IMR-90 (cell line): ENCODE data around the gene SERPINA1. TPM values are rescaled to one million over a fixed set of nuclear protein-coding genes. Genes with fewer than 3 reads are reported as not detected.

Experiments used
- ATAC-seq: fragments of 200-7000 bp; cut with Tn5 transposase; 2 replicates; pipeline ENCODE4 v1.9.1; 2020; ENCODE audit warnings: low read depth, mild to moderate bottlenecking, moderate library complexity
- BruUV-seq: library from RNA; stranded (reverse); fragments of 400-500 nt; replicated peaks from 2 replicates; lab custom pipeline; 2021; lab: Mats Ljungman, UMichigan
- CTCF ChIA-PET: fragments of 300-600 bp; formaldehyde crosslinking; extraction: SDS; loops from one replicate; lab custom pipeline; 2021; ENCODE audit warnings: antibody characterized with exemption; lab: Yijun Ruan, JAX
- POLR2A ChIA-PET: fragments of 300-600 bp; sonication (Branson Sonifier 250); formaldehyde crosslinking; loops from one replicate; lab custom pipeline; 2022; ENCODE audit warnings: antibody characterized with exemption; ENCODE audit not compliant: unreplicated experiment; lab: Charles Lee
- DNase-seq: peaks from one replicate; pipeline ENCODE4 v3.0.0; 2013
- H2AFZ ChIP-seq: replicated peaks from 2 replicates; pipeline ENCODE3; 2013; ENCODE audit warnings: low read length, mild to moderate bottlenecking; ENCODE audit not compliant: poor library complexity
- H2AK5ac ChIP-seq: 2 replicates; pipeline ENCODE4 v1.6.1; 2013; ENCODE audit warnings: low read depth, low read length, inconsistent platforms
- H2AK9ac ChIP-seq: replicated peaks from 2 replicates; pipeline ENCODE3; 2013; ENCODE audit warnings: mild to moderate bottlenecking, low read depth, low read length, moderate library complexity; ENCODE audit not compliant: poor library complexity
- H2BK120ac ChIP-seq: 2 replicates; pipeline ENCODE4 v1.6.1; 2013; ENCODE audit warnings: low read depth, low read length, inconsistent platforms
- H2BK15ac ChIP-seq: 3 replicates; pipeline ENCODE4 v1.6.1; 2013; ENCODE audit warnings: low read depth, low read length, inconsistent platforms
- H2BK20ac ChIP-seq: 2 replicates; pipeline ENCODE4 v1.6.1; 2013; ENCODE audit warnings: low read depth, mild to moderate bottlenecking, inconsistent platforms, low read length, moderate library complexity
- H2BK5ac ChIP-seq: 2 replicates; pipeline ENCODE4 v1.6.1; 2013; ENCODE audit warnings: mild to moderate bottlenecking, low read depth, low read length, inconsistent platforms; ENCODE audit not compliant: poor library complexity, severe bottlenecking
- H3K14ac ChIP-seq: replicated peaks from 2 replicates; pipeline ENCODE4 v1.6.1; 2013; ENCODE audit warnings: low read depth, low read length, inconsistent platforms
- H3K18ac ChIP-seq: 2 replicates; pipeline ENCODE4 v1.6.1; 2013; ENCODE audit warnings: low read depth, low read length, control low read depth
- H3K23ac ChIP-seq: 2 replicates; pipeline ENCODE4 v1.6.1; 2013; ENCODE audit warnings: low read depth, low read length, inconsistent platforms
- H3K27ac ChIP-seq: 2 replicates; pipeline ENCODE4 v1.5.1; 2013; ENCODE audit warnings: mild to moderate bottlenecking, control low read depth, low read length; ENCODE audit not compliant: insufficient read depth
- H3K27me3 ChIP-seq: 2 replicates; pipeline ENCODE4 v1.6.1; 2013; ENCODE audit warnings: low read length; ENCODE audit not compliant: control insufficient read depth, insufficient read depth
- H3K36me3 ChIP-seq: 2 replicates; pipeline ENCODE4 v1.6.1; 2013; ENCODE audit warnings: low read length, mixed read lengths; ENCODE audit not compliant: control insufficient read depth, insufficient read depth
- H3K4ac ChIP-seq: 2 replicates; pipeline ENCODE4 v1.6.1; 2013; ENCODE audit warnings: low read depth, low read length, inconsistent platforms
- H3K4me1 ChIP-seq: 2 replicates; pipeline ENCODE4 v1.6.1; 2013; ENCODE audit warnings: low read length, mixed read lengths; ENCODE audit not compliant: control insufficient read depth, insufficient read depth
- H3K4me2 ChIP-seq: 2 replicates; pipeline ENCODE4 v1.6.1; 2013; ENCODE audit warnings: low read depth, mild to moderate bottlenecking, control low read depth, low read length, moderate library complexity
- H3K4me3 ChIP-seq: 2 replicates; pipeline ENCODE4 v1.5.1; 2013; ENCODE audit warnings: low read depth, mild to moderate bottlenecking, control low read depth, low read length, moderate library complexity; ENCODE audit not compliant: insufficient read depth
- H3K56ac ChIP-seq: 2 replicates; pipeline ENCODE4 v1.6.1; 2013; ENCODE audit warnings: low read length, inconsistent platforms; ENCODE audit not compliant: insufficient read depth; ENCODE audit errors: extremely low read depth
- H3K79me1 ChIP-seq, 2 experiments: 2 replicates each; pipeline ENCODE4 v1.6.1; 2013; ENCODE audit warnings: low read length in 2 of 2, inconsistent platforms in 1 of 2, low read depth in 1 of 2
- H3K9ac ChIP-seq: 2 replicates; pipeline ENCODE4 v1.6.1; 2013; ENCODE audit warnings: low read depth, low read length, control low read depth
- H3K9me1 ChIP-seq: 2 replicates; pipeline ENCODE4 v1.6.1; 2013; ENCODE audit warnings: low read length, inconsistent platforms; ENCODE audit not compliant: insufficient read depth
- H3K9me3 ChIP-seq: 2 replicates; pipeline ENCODE4 v1.6.1; 2013; ENCODE audit warnings: low read length; ENCODE audit not compliant: control insufficient read depth, insufficient read depth
- H4K20me1 ChIP-seq: 2 replicates; pipeline ENCODE4 v1.6.1; 2013; ENCODE audit warnings: low read length, inconsistent platforms; ENCODE audit not compliant: insufficient read depth
- H4K5ac ChIP-seq: 2 replicates; pipeline ENCODE4 v1.6.1; 2013; ENCODE audit warnings: mild to moderate bottlenecking, low read depth, low read length, control low read depth
- H4K8ac ChIP-seq, 2 experiments: 2 replicates each; pipeline ENCODE4 v1.6.1; 2013; ENCODE audit warnings: low read depth in 2 of 2, low read length in 2 of 2, control low read depth in 1 of 2, inconsistent platforms in 1 of 2
- H4K91ac ChIP-seq: 2 replicates; pipeline ENCODE4 v1.6.1; 2013; ENCODE audit warnings: low read depth, low read length, inconsistent platforms; ENCODE audit not compliant: insufficient read depth
- CEBPB ChIP-seq: IDR thresholded peaks from 2 replicates; pipeline ENCODE4 v1.6.1; 2012; ENCODE audit warnings: low read depth, low read length, improper control_type of control experiment
- CHD1 ChIP-seq: IDR thresholded peaks from 2 replicates; pipeline ENCODE4 v1.6.1; 2012; ENCODE audit warnings: low read depth, low read length, improper control_type of control experiment
- FOS ChIP-seq: fragments of 150-350 bp; IDR thresholded peaks from 2 replicates; pipeline ENCODE4 v1.6.1; 2016; ENCODE audit warnings: low read depth, low read length
- MAFK ChIP-seq: IDR thresholded peaks from 2 replicates; pipeline ENCODE4 v1.6.1; 2012; ENCODE audit warnings: low read depth, low read length, improper control_type of control experiment
- MAZ ChIP-seq: IDR thresholded peaks from 2 replicates; pipeline ENCODE4 v1.6.1; 2012; ENCODE audit warnings: low read depth, mild to moderate bottlenecking, low read length, improper control_type of control experiment, moderate library complexity, borderline replicate concordance
- MXI1 ChIP-seq: IDR thresholded peaks from 2 replicates; pipeline ENCODE4 v1.6.1; 2012; ENCODE audit warnings: low read depth, mild to moderate bottlenecking, low read length, moderate library complexity, borderline replicate concordance
- RAD21 ChIP-seq: IDR thresholded peaks from 2 replicates; pipeline ENCODE4 v1.6.1; 2012; ENCODE audit warnings: low read length, improper control_type of control experiment
- RFX5 ChIP-seq: IDR thresholded peaks from 2 replicates; pipeline ENCODE4 v1.8.0; 2012; ENCODE audit warnings: low read depth, mild to moderate bottlenecking, low read length, moderate library complexity
- SMC3 ChIP-seq: fragments of 150-350 bp; IDR thresholded peaks from 2 replicates; pipeline ENCODE4 v1.6.1; 2016; ENCODE audit warnings: low read depth, mild to moderate bottlenecking, antibody characterized with exemption, low read length, moderate library complexity
- WGBS, 2 experiments: methylation state at CpG; one replicate each; pipeline versions ENCODE4 v1.1.5 to v1.1.7; 2013; ENCODE audit warnings: missing lambda C conversion rate in 2 of 2; ENCODE audit not compliant: insufficient read length in 1 of 2; ENCODE audit errors: extremely low coverage in 2 of 2; 5-methylcytosine and 5-hydroxymethylcytosine counted together
- dilution Hi-C: fragments of 300-500 bp; cut with HindIII; formaldehyde crosslinking; loops from one replicate; pipeline ENCODE4 v1.14.3; 2018; ENCODE audit warnings: low sequenced_read_pairs; ENCODE audit not compliant: unreplicated experiment
- in situ Hi-C: fragments of 300-500 bp; cut with MboI; formaldehyde crosslinking; loops from 3 replicates; pipeline ENCODE4 v1.14.3; 2019; ENCODE audit warnings: low sequenced_read_pairs, inconsistent platforms, mixed read lengths
- intact Hi-C: fragments of 100-400 bp; cut with micrococcal nuclease; formaldehyde crosslinking; loops from 2 replicates; pipeline ENCODE4 v1.10.0; 2022
- polyA plus RNA-seq, 3 experiments: library from polyadenylated mRNA; depleted of rRNA; stranded (reverse); fragments of >200 nt; gene quantifications; 2 replicates each; pipeline ENCODE4 v1.2.3, GENCODE V29; 2012; ENCODE audit warnings: low replicate concordance in 1 of 3
- total RNA-seq: library from RNA; depleted of rRNA; stranded (reverse); fragments of >200 nt; gene quantifications from 2 replicates; pipeline ENCODE4 v1.2.3, GENCODE V29; 2012
- TF ChIP-seq, protein P1 (sequence below): conservative IDR thresholded peaks from 2 replicates; pipeline ENCODE4 v1.5.1; 2012; ENCODE audit warnings: mild to moderate bottlenecking, low read depth, low read length, improper control_type of control experiment
- TF ChIP-seq, protein P2 (sequence below): fragments of 150-350 bp; IDR thresholded peaks from 2 replicates; pipeline ENCODE4 v1.6.1; 2016; ENCODE audit warnings: low read depth, mild to moderate bottlenecking, low read length, moderate library complexity, borderline replicate concordance
- TF ChIP-seq, protein P3 (sequence below): fragments of 150-350 bp; IDR thresholded peaks from 2 replicates; pipeline ENCODE4 v1.6.1; 2017; ENCODE audit warnings: mild to moderate bottlenecking, antibody characterized with exemption, low read length, low read depth

Gene SERPINA1
- total and polyA plus RNA-seq, 2 of the 4 experiments (the other 2 are of a cell fraction): 0.54 to 1.2 TPM

DNA sequence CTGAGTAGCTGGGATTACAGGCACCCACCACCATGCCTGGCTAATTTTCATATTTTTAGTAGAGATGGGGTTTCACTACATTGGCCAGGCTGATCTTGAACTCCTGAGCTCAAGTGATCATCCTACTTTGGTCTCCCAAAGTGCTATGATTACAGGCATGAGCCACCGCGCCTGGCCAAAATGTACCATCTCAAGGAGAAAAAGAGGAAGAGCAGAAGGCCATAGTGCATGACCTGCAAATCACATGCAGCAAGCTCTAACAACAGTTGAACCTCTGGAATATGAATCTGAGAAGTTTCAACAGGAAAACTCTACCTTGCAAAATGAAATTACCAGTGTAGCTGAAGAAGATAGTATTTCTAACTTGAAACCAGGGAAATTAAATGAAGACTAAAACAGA is 17.1 kb upstream of the SERPINA1 start:
- DNase-seq: no peak
- Histone ChIP-seq H3K79me1 (no peaks in the 10 kb centered on the region), H4K20me1 (no peaks in the 10 kb centered on the region), H3K4me2 (no peak overlapping the region), H3K4me3 (no peak overlapping the region), H2AFZ (no peak overlapping the region), H4K8ac (no peak overlapping the region), H3K14ac (no peak overlapping the region), H3K18ac (no peak overlapping the region), H3K23ac (no peak overlapping the region), H2BK120ac (no peak overlapping the region), H3K27me3 (no peaks in the 10 kb centered on the region; the same call in 1 of the 2 replicates), H3K27ac (no peak overlapping the region), H3K36me3 (no peaks in the 10 kb centered on the region), H2BK15ac (no peak overlapping the region), H2BK20ac (no peak overlapping the region), H3K9me3 (no peaks in the 10 kb centered on the region), H3K9me1 (no peaks in the 10 kb centered on the region), H3K4me1 (no peaks in the 10 kb centered on the region; the same call in 1 of the 2 replicates), H3K9ac (no peak overlapping the region), H3K56ac (no peak overlapping the region), H4K5ac (no peak overlapping the region), H2AK9ac (no peak overlapping the region), H4K91ac (no peak overlapping the region), H3K4ac (no peak overlapping the region), H2AK5ac (no peak overlapping the region), H2BK5ac (no peak overlapping the region)
- ATAC-seq: no peak
- CTCF ChIA-PET: no interaction called here
- TF ChIP-seq MAZ (no peak), RFX5 (no peak), CEBPB (no peak), RAD21 (no peak), CHD1 (no peak), MAFK (no peak), SMC3 (no peak), MXI1 (no peak), FOS (no peak)
- TF ChIP-seq, protein P1, sequence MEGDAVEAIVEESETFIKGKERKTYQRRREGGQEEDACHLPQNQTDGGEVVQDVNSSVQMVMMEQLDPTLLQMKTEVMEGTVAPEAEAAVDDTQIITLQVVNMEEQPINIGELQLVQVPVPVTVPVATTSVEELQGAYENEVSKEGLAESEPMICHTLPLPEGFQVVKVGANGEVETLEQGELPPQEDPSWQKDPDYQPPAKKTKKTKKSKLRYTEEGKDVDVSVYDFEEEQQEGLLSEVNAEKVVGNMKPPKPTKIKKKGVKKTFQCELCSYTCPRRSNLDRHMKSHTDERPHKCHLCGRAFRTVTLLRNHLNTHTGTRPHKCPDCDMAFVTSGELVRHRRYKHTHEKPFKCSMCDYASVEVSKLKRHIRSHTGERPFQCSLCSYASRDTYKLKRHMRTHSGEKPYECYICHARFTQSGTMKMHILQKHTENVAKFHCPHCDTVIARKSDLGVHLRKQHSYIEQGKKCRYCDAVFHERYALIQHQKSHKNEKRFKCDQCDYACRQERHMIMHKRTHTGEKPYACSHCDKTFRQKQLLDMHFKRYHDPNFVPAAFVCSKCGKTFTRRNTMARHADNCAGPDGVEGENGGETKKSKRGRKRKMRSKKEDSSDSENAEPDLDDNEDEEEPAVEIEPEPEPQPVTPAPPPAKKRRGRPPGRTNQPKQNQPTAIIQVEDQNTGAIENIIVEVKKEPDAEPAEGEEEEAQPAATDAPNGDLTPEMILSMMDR: no peak
- TF ChIP-seq, protein P2, sequence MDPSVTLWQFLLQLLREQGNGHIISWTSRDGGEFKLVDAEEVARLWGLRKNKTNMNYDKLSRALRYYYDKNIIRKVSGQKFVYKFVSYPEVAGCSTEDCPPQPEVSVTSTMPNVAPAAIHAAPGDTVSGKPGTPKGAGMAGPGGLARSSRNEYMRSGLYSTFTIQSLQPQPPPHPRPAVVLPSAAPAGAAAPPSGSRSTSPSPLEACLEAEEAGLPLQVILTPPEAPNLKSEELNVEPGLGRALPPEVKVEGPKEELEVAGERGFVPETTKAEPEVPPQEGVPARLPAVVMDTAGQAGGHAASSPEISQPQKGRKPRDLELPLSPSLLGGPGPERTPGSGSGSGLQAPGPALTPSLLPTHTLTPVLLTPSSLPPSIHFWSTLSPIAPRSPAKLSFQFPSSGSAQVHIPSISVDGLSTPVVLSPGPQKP: no peak
- TF ChIP-seq, protein P3, sequence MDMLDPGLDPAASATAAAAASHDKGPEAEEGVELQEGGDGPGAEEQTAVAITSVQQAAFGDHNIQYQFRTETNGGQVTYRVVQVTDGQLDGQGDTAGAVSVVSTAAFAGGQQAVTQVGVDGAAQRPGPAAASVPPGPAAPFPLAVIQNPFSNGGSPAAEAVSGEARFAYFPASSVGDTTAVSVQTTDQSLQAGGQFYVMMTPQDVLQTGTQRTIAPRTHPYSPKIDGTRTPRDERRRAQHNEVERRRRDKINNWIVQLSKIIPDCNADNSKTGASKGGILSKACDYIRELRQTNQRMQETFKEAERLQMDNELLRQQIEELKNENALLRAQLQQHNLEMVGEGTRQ: no peak
- in situ Hi-C loops (no loop called here), intact Hi-C loops (no loop called here), dilution Hi-C loops (no loop called here)
- POLR2A ChIA-PET: no interaction called here
- WGBS, 2 experiments: no CpG with 5 or more reads among the region's 2 CpGs
- no TSS peak for BruUV-seq
